DOHH2 (cell line): ENCODE results near the gene CHCHD3.

Source experiments
- H3F3A ChIP-seq: fragments of 200-600 bp; sonication (generic), shearing (Covaris generic); 2 replicates; pipeline ENCODE4 v1.6.0; 2016; ENCODE audit warnings: antibody characterized with exemption, mild to moderate bottlenecking; ENCODE audit not compliant: control insufficient read depth, insufficient read depth
- H3K27ac ChIP-seq: fragments of 200-600 bp; sonication (generic); 2 replicates; pipeline ENCODE4 v1.5.1; 2014; ENCODE audit warnings: low read depth, mild to moderate bottlenecking, low read length, moderate library complexity
- H3K27me3 ChIP-seq: fragments of 200-600 bp; sonication (generic); 2 replicates; pipeline ENCODE4 v1.6.1; 2014; ENCODE audit warnings: mild to moderate bottlenecking, low read length, mixed read lengths; ENCODE audit not compliant: control insufficient read depth
- H3K36me3 ChIP-seq: fragments of 200-600 bp; sonication (generic); 2 replicates; pipeline ENCODE4 v1.6.1; 2014; ENCODE audit warnings: mild to moderate bottlenecking, low read length, moderate library complexity, mixed read lengths; ENCODE audit not compliant: control insufficient read depth
- H3K4me1 ChIP-seq: fragments of 200-600 bp; sonication (generic); 2 replicates; pipeline ENCODE4 v1.6.1; 2014; ENCODE audit warnings: mild to moderate bottlenecking, low read length, mixed read lengths; ENCODE audit not compliant: control insufficient read depth
- H3K4me2 ChIP-seq: fragments of 200-600 bp; sonication (generic); 2 replicates; pipeline ENCODE4 v1.6.0; 2014; ENCODE audit warnings: mild to moderate bottlenecking, low read length, moderate library complexity
- H3K4me3 ChIP-seq: fragments of 200-600 bp; sonication (generic); 2 replicates; pipeline ENCODE4 v1.5.1; 2014; ENCODE audit warnings: mild to moderate bottlenecking, low read length, mixed read lengths
- H3K79me2 ChIP-seq: fragments of 200-600 bp; sonication (generic); 2 replicates; pipeline ENCODE4 v1.6.1; 2014; ENCODE audit warnings: mild to moderate bottlenecking, low read length, mixed read lengths; ENCODE audit not compliant: control insufficient read depth
- H3K9me2 ChIP-seq: fragments of 200-600 bp; sonication (generic); replicated peaks from 2 replicates; pipeline ENCODE4 v1.6.1; 2014; ENCODE audit warnings: mild to moderate bottlenecking, low read length, mixed read lengths; ENCODE audit not compliant: control insufficient read depth
- H3K9me3 ChIP-seq: fragments of 200-600 bp; sonication (generic); 2 replicates; pipeline ENCODE4 v1.6.1; 2014; ENCODE audit warnings: antibody characterized with exemption, low read length, mixed read lengths; ENCODE audit not compliant: control insufficient read depth, insufficient read depth
- H4K20me1 ChIP-seq: fragments of 200-600 bp; sonication (generic); 2 replicates; pipeline ENCODE4 v1.6.0; 2014; ENCODE audit warnings: low read depth, mild to moderate bottlenecking, antibody characterized with exemption, low read length, moderate library complexity; ENCODE audit not compliant: control insufficient read depth, insufficient read depth
- EZH2phosphoT487 ChIP-seq: fragments of 200-600 bp; sonication (generic); IDR thresholded peaks from 2 replicates; pipeline ENCODE4 v1.6.1; 2017; ENCODE audit warnings: borderline replicate concordance, mild to moderate bottlenecking, antibody characterized with exemption, low read length, moderate library complexity, mixed read lengths
- TF ChIP-seq, protein P1 (sequence below): fragments of 200-600 bp; sonication (generic); IDR thresholded peaks from one replicate; pipeline ENCODE4 v1.5.1; 2014; ENCODE audit warnings: antibody characterized with exemption, mild to moderate bottlenecking, low read depth, low read length; ENCODE audit not compliant: poor library complexity, severe bottlenecking

Gene CHCHD3

DNA sequence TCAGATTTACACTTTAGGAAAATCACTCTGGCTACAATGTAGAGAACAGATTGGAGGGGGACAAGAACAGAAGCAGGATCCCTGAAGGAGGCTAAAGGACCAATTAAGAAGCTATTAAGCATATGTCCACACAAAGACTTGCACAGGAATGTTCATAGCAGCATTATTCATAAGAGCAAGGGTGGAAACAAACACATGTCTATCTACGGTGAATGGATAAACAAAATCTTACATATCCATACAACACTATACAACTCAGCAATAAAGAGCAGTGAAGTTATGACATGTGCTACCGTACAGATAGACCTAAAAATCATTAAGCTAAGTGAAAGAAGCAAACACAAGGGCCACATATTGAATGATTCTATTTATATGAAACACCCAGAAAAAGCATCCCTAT, 10.4 kb downstream of the CHCHD3 start:
- Histone ChIP-seq H3K27me3 (no peaks in the 10 kb centered on the region), H3K36me3 (peaks cover 61% of the 10 kb centered on the region), H3K9me2 (no peaks in the 10 kb centered on the region), H3K9me3 (no peaks in the 10 kb centered on the region), H4K20me1 (peaks cover 35% of the 10 kb centered on the region), H3K4me3 (no peak overlapping the region), H3K27ac (no peak overlapping the region), H3K4me2 (no peak overlapping the region), H3K4me1 (peaks cover 14% of the 10 kb centered on the region), H3F3A (no peaks in the 10 kb centered on the region), H3K79me2 (peaks cover 86% of the 10 kb centered on the region)
- TF ChIP-seq, protein P1, sequence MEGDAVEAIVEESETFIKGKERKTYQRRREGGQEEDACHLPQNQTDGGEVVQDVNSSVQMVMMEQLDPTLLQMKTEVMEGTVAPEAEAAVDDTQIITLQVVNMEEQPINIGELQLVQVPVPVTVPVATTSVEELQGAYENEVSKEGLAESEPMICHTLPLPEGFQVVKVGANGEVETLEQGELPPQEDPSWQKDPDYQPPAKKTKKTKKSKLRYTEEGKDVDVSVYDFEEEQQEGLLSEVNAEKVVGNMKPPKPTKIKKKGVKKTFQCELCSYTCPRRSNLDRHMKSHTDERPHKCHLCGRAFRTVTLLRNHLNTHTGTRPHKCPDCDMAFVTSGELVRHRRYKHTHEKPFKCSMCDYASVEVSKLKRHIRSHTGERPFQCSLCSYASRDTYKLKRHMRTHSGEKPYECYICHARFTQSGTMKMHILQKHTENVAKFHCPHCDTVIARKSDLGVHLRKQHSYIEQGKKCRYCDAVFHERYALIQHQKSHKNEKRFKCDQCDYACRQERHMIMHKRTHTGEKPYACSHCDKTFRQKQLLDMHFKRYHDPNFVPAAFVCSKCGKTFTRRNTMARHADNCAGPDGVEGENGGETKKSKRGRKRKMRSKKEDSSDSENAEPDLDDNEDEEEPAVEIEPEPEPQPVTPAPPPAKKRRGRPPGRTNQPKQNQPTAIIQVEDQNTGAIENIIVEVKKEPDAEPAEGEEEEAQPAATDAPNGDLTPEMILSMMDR: no peak
- no peak for TF ChIP-seq EZH2phosphoT487

- no peak overlapping the region for H3K27ac ChIP-seq
These were observed 11.3 kb downstream of the CHCHD3 start for GRCh38 chr7:133070562-133070961.

GRCh38 chr7:133065301-133065700, 16.6 kb downstream of the CHCHD3 start:
- Histone ChIP-seq H3K27ac (no peak overlapping the region), H3K9me3 (no peaks in the 10 kb centered on the region), H3K36me3 (peaks cover 63% of the 10 kb centered on the region), H3F3A (no peaks in the 10 kb centered on the region), H3K4me1 (peaks cover 10% of the 10 kb centered on the region), H3K79me2 (peaks cover 75% of the 10 kb centered on the region), H3K4me3 (no peak overlapping the region), H4K20me1 (0 out of 2 replicates have a peak, but pooled peaks cover 3% of the 10 kb centered on the region), H3K4me2 (no peak overlapping the region), H3K9me2 (no peaks in the 10 kb centered on the region), H3K27me3 (no peaks in the 10 kb centered on the region)
- no peak for TF ChIP-seq EZH2phosphoT487
- TF ChIP-seq, protein P1: no peak

More at GRCh38 chr7:133070562-133070961, 11.3 kb downstream of the CHCHD3 start:
- Histone ChIP-seq H3K79me2 (peaks cover 81% of the 10 kb centered on the region), H3F3A (no peaks in the 10 kb centered on the region), H3K9me3 (no peaks in the 10 kb centered on the region), H3K4me3 (no peak overlapping the region), H3K36me3 (peaks cover 61% of the 10 kb centered on the region), H3K27me3 (no peaks in the 10 kb centered on the region), H3K4me1 (peaks cover 13% of the 10 kb centered on the region), H3K4me2 (no peak overlapping the region), H4K20me1 (peaks cover 35% of the 10 kb centered on the region), H3K9me2 (no peaks in the 10 kb centered on the region)
- TF ChIP-seq, protein P1: no peak
- no peak for TF ChIP-seq EZH2phosphoT487
